K562 (cell line): Measurements from ENCODE around the gene TRIP10. TPM values are rescaled to one million over a fixed set of nuclear protein-coding genes. Genes with fewer than 3 reads are reported as not detected.
A peak's percentile ranks its signal among the peaks of the same experiment; 100 is the strongest.

Experiments used
- CTCF ChIP-seq, 3 experiments: IDR thresholded peaks in 2 of 3; conservative IDR thresholded peaks in 1 of 3; 2 replicates each; pipeline ENCODE4 v1.5.1; 2011 to 2012; ENCODE audit warnings: low read length in 3 of 3, mild to moderate bottlenecking in 3 of 3, control low read depth in 2 of 3, improper control_type of control experiment in 1 of 3, inconsistent platforms in 1 of 3, low read depth in 1 of 3, mixed read lengths in 1 of 3, moderate library complexity in 1 of 3; ENCODE audit not compliant: insufficient read depth in 2 of 3
- CXXC5 ChIP-seq: fragments of 250-450 bp; sonication (Bioruptor Pico); IDR thresholded peaks from 2 replicates; pipeline ENCODE4 v1.8.0; 2022; ENCODE audit warnings: inconsistent platforms, mild to moderate bottlenecking, moderate library complexity
- E2F6 ChIP-seq, 2 experiments: IDR thresholded peaks; 2 replicates each; pipeline ENCODE4 v1.6.1; 2011; ENCODE audit warnings: borderline replicate concordance in 1 of 2, control low read depth in 1 of 2, low read depth in 1 of 2, low read length in 1 of 2, mild to moderate bottlenecking in 1 of 2, mixed read lengths in 1 of 2, moderate library complexity in 1 of 2; ENCODE audit not compliant: insufficient read depth in 1 of 2, insufficient read length in 1 of 2, poor library complexity in 1 of 2, severe bottlenecking in 1 of 2; ENCODE audit errors: extremely low read depth in 1 of 2
- EP300 ChIP-seq: IDR thresholded peaks from 2 replicates; pipeline ENCODE4 v1.6.1; 2012; ENCODE audit warnings: low read length, improper control_type of control experiment
- EP400 ChIP-seq: fragments of 450-650 bp; IDR thresholded peaks from 2 replicates; pipeline ENCODE4 v1.6.1; 2017; ENCODE audit warnings: antibody characterized with exemption, mild to moderate bottlenecking, moderate library complexity
- FOXA3 ChIP-seq, 2 experiments: fragments of 450-650 bp in 1 of 2; sonication (generic) in 1 of 2; formaldehyde crosslinking; IDR thresholded peaks in 1 of 2; conservative IDR thresholded peaks in 1 of 2; 2 replicates each; pipeline versions ENCODE4 v1.4.0 to v1.8.0; 2020 to 2022; ENCODE audit warnings: mild to moderate bottlenecking in 2 of 2, missing genetic modification reagents in 1 of 2
- HDAC1 ChIP-seq, 2 experiments: fragments of 450-650 bp; IDR thresholded peaks; 2 replicates each; pipeline ENCODE4 v1.6.1; 2016 to 2017; ENCODE audit warnings: inconsistent platforms in 1 of 2, mild to moderate bottlenecking in 1 of 2, moderate library complexity in 1 of 2
- IRF2 ChIP-seq: sonication (generic); formaldehyde crosslinking; IDR thresholded peaks from 2 replicates; pipeline ENCODE4 v1.8.1; 2022; ENCODE audit warnings: mild to moderate bottlenecking, missing genetic modification reagents
- KAT7 ChIP-seq: sonication (generic); formaldehyde crosslinking; IDR thresholded peaks from 2 replicates; pipeline ENCODE4 v1.8.0; 2022; ENCODE audit warnings: missing genetic modification reagents, mild to moderate bottlenecking, borderline replicate concordance
- MAFK ChIP-seq: IDR thresholded peaks from 2 replicates; pipeline ENCODE4 v1.6.1; 2011; ENCODE audit warnings: low read length, improper control_type of control experiment
- MAZ ChIP-seq, 2 experiments: fragments of 450-650 bp in 1 of 2; sonication (generic) in 1 of 2; formaldehyde crosslinking; IDR thresholded peaks in 1 of 2; conservative IDR thresholded peaks in 1 of 2; 2 replicates each; pipeline versions ENCODE4 v1.4.0 to v1.5.0; 2020; ENCODE audit warnings: mild to moderate bottlenecking in 1 of 2, missing genetic modification reagents in 1 of 2
- POLR2A ChIP-seq: fragments of 450-650 bp; conservative IDR thresholded peaks from 2 replicates; pipeline ENCODE4 v1.6.1; 2016
- RB1 ChIP-seq: fragments of 450-650 bp; IDR thresholded peaks from 2 replicates; pipeline ENCODE4 v1.6.1; 2017; ENCODE audit warnings: low read depth, mild to moderate bottlenecking
- ZBTB11 ChIP-seq, 3 experiments: fragments of 200-800 bp in 1 of 3; fragments of 250-450 bp in 1 of 3; fragments of 450-650 bp in 1 of 3; sonication (Bioruptor Pico) in 1 of 3; sonication (Bioruptor generic) in 1 of 3; formaldehyde crosslinking in 1 of 3; IDR thresholded peaks; 2 replicates each; pipeline versions ENCODE4 v1.6.1 to v1.8.0; 2016 to 2022; ENCODE audit warnings: mild to moderate bottlenecking in 2 of 3, missing genetic modification characterization in 2 of 3, missing compliant biosample characterization in 1 of 3, moderate library complexity in 1 of 3
- ZKSCAN8 ChIP-seq: fragments of 200-800 bp; sonication (Bioruptor generic); IDR thresholded peaks from 2 replicates; pipeline ENCODE4 v1.6.1; 2016; ENCODE audit warnings: missing genetic modification characterization, missing compliant biosample characterization
- ZNF398 ChIP-seq: fragments of 250-450 bp; sonication (Bioruptor Pico); IDR thresholded peaks from 2 replicates; pipeline ENCODE4 v1.8.0; 2021; ENCODE audit warnings: moderate library complexity, mild to moderate bottlenecking, inconsistent platforms
- polyA plus RNA-seq, 8 experiments: library from polyadenylated mRNA; depleted of rRNA in 4 of 8; stranded (reverse) in 5 of 8; unstranded in 3 of 8; fragments of >200 nt; fragmentation: Nextera tagmentation in 2 of 8; fragmentation: Illumina TruSeq in 1 of 8; extraction: Ambion mirVana in 2 of 8; extraction: Trizol in 1 of 8; gene quantifications; 2 replicates each; pipeline versions ENCODE4 v1.2.1 to v1.2.3, GENCODE V29; 2011 to 2014; ENCODE audit warnings: inconsistent platforms in 1 of 8, missing spikeins in 1 of 8
- total RNA-seq, 7 experiments: library from RNA; depleted of rRNA in 6 of 7; stranded (reverse); fragments of >200 nt in 6 of 7; fragmentation: Illumina TruSeq in 2 of 7; extraction: Trizol in 2 of 7; gene quantifications; 2 replicates each; pipeline versions ENCODE4 v1.2.1 to v1.2.3, GENCODE V29; 2011 to 2021; ENCODE audit warnings: low replicate concordance in 1 of 7

Gene TRIP10
- total and polyA plus RNA-seq, 9 of the 15 experiments (the other 6 are each of a cell fraction or from before 2014, with no cell fraction given), result 1.2 to 66.8 (median 36.1) TPM

- peak in 1 of 2 experiments; percentile 13 for TF ChIP-seq E2F6 (IDR thresholded peaks at IDR 0.05; ENCODE audit: borderline replicate concordance in 1 of 2, extremely low read depth in 1 of 2, insufficient read depth in 1 of 2, insufficient read length in 1 of 2, low read depth in 1 of 2, low read length in 1 of 2, poor library complexity in 1 of 2, severe bottlenecking in 1 of 2)
- no peak for TF ChIP-seq IRF2 (CRISPR knock-in tag)
- TF ChIP-seq ZKSCAN8 (CRISPR knock-in tag), result no peak
- no peak for TF ChIP-seq ZNF398 (CRISPR knock-in tag)
- TF ChIP-seq EP400, result peak; percentile 22; the same call in 1 of the 2 replicates
- 0 out of 6 replicates have a peak, but pooled peaks of 1 of the 3 experiments have one; percentile 3 for TF ChIP-seq CTCF (IDR thresholded peaks at IDR 0.05 in 2 of 3, conservative IDR thresholded peaks at IDR 0.05 in 1 of 3; ENCODE audit: insufficient read depth in 2 of 3, low read depth in 1 of 3, low read length in 3 of 3)
- TF ChIP-seq ZBTB11 (CRISPR knock-in tag; IDR thresholded peaks at IDR 0.05), result 0 out of 6 replicates have a peak, but pooled peaks of 1 of the 3 experiments have one; percentile 33
- 0 out of 4 replicates have a peak, but pooled peaks of 1 of the 2 experiments have one; percentile 61 for TF ChIP-seq HDAC1 (IDR thresholded peaks at IDR 0.05)
- TF ChIP-seq CXXC5 (CRISPR knock-in tag), result 0 out of 2 replicates have a peak, but pooled peaks have one; percentile 13
- peak; percentile 50 to 77 for TF ChIP-seq MAZ (CRISPR knock-in tag; conservative IDR thresholded peaks at IDR 0.05 in 1 of 2, IDR thresholded peaks at IDR 0.05 in 1 of 2)
- peak; percentile 35 to 44; a peak in 2 of 4 replicates for TF ChIP-seq FOXA3 (CRISPR knock-in tag; conservative IDR thresholded peaks at IDR 0.05 in 1 of 2, IDR thresholded peaks at IDR 0.05 in 1 of 2)
- peak; percentile 60 for TF ChIP-seq POLR2A
- TF ChIP-seq KAT7 (CRISPR knock-in tag), result 0 out of 2 replicates have a peak, but pooled peaks have one; percentile 33
- TF ChIP-seq EP300, result peak; percentile 32; the same call in 1 of the 2 replicates
- TF ChIP-seq RB1, result peak; percentile 45; the same call in 1 of the 2 replicates
- TF ChIP-seq MAFK, result 0 out of 2 replicates have a peak, but pooled peaks have one; percentile 2
Measured at GRCh38 chr19:6730153-6730804, 9.2 kb upstream of the TRIP10 start (continued).
